ENCODE results near the gene DHODH.

Gene DHODH

DNA sequence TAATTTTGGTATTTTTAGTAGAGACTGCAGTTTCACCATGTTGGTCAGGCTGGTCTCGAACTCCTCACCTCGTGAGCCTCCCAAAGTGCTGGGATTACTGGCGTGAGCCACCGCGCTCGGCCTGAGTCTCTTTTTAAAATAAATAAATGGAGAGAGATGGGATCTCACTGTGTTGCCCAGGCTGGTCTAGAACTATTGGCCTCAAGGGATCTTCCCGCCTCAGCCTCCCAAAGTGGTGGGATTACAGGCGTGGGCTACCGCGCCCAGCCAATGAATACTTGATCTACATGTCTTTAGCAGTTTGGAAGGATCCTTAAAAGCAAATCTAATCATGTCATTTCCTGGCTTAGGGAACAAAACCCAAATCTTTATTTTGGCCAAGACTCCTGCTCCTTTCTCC lies 1.2 kb downstream of the DHODH start:
- DNase-seq (ENCODE audit: low read depth, low spot score): no peak
- no peak overlapping the region for H3K4me3 ChIP-seq (ENCODE audit: low read length)

DNA sequence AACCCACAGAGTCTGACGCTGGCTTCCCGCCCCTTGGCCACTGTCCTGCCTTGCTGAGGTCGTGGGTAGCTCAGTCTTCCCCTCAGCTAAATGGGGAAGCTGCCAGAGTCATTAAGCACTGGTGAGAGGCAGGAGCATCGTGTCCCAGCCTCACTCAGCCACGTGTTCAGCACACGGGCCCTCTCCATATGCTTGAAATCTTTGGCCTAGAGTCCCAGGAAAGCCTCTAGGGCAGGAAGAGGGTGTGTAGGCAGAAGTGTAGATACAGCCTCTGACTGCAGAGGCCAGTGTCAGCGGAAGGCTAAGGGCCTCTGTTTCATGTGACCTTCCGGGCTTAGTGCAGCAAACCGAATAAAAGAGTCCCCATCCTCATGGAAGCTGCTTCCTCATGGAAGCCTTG lies 4.1 kb downstream of the DHODH start:
- no peak overlapping the region for H3K4me3 ChIP-seq (ENCODE audit: low read length)
- DNase-seq (ENCODE audit: low read depth, low spot score): no peak

DNA sequence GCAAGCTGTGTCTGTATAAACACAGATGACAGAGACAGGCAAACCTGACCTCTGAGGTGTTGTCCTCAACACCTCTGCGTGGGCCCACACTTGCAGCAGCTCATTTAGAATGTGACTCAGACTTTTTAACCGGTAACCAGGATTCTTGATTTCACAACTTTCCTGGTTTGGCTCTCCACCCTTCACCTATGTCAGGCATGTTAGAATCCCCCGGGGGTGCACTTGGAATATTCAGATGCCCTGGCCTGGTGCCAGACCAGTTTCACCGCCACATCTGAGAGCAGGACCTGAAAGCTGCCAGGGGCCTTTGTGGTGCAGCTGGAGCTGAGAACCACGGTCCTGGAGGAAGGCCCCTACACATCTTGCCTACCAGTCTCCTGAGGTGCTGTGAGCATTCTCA lies 4.8 kb downstream of the DHODH start:
- no peak for DNase-seq (ENCODE audit: low read depth, low spot score)
- no peak overlapping the region for H3K4me3 ChIP-seq (ENCODE audit: low read length)

DNA sequence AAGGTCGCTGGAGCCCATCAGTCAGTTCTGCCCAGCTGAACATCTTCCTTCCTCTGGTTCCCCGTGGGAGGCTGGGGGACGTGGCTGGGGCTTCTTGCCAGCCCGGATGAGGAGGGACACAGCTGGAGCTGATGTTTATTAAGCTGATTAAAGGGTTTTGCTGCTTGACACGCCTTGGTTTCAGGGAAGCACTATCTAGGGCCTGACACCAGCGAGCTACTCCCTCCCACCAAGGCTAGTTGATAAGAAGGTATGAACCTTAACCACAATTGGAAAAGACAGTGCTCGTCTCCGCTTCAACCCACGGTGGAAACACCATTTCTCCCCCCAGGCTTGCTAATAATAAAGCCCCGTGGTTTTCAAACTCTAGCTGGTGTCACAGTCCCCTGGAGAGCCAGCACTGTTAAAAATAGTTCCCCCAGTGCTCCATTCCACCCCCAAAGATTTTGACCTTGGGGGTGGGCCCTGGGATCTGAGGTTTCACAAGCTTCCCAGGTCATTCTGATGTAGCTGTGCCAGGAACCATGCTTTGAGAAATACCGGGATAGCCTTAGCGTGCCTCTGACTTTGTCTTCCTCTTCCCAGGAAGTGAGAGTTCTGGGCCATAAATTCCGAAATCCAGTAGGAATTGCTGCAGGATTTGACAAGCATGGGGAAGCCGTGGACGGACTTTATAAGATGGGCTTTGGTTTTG lies 5.5 kb downstream of the DHODH start:
- H3K4me3 ChIP-seq (ENCODE audit: low read length): no peak overlapping the region
- DNase-seq (ENCODE audit: low read depth, low spot score): no peak

DNA sequence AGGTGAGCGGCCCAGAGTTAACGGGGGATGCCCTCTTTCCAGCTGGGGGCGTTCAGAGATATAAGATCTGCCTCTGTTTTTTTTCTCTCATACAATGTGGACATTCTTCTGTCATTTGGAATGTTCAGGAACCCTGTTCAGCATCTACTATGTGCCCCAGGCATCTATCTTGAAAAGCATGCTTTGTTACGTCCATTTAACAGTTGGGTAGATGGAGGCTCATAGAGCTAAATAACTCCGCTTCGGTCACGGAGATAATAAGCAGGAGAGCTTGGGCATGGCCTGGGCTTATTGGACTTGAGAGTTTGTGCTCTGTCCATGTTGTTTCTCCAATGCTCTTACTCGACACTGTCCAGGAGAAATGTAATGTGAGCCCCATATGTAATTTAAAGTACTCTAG lies 6.1 kb downstream of the DHODH start:
- H3K4me3 ChIP-seq (ENCODE audit: low read length): no peak overlapping the region
- no peak for DNase-seq (ENCODE audit: low read depth, low spot score)

DNA sequence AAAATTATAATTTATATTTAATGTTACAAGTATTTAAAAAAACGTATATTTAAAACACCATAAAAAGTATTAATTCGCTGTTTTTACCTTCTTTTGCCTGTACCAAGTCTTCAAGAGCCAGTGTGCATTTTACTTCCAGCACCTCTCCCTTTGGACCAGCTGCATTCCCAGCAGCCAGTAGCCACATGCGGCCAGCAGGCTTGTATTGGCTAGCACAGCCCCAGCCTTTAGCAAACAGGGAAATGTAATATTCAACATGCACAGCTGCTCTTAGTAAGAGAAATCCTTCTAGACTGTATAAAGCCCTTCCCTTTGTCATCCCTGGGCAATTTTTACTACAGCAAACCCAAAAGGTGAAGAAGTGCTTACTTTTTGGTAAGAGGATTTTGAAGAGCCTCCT lies 6.6 kb downstream of the DHODH start:
- H3K4me3 ChIP-seq (ENCODE audit: low read length): no peak overlapping the region
- DNase-seq (ENCODE audit: low read depth, low spot score): no peak

DNA sequence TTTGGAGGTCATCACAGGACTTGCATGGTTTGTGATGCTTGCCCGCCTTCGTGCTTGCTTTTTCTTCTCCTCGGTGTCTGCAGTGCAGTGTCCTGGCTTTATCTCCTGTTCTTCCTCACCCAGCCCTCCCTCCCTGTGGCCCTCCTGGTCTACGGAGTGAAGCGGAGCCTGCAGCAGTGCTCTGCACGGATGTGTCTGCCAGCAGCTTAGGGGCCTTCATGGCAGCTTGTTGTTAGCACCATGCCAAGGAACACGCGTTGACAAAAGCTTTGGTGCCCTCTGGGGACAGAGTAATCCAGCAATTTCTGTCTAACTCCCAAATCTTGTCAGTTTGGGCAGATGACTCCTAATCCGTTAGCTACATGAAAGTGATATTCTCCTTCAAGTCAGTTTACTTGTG lies 9.9 kb downstream of the DHODH start:
- H3K4me3 ChIP-seq (ENCODE audit: low read length): no peak overlapping the region
- no peak for DNase-seq (ENCODE audit: low read depth, low spot score)

DNA sequence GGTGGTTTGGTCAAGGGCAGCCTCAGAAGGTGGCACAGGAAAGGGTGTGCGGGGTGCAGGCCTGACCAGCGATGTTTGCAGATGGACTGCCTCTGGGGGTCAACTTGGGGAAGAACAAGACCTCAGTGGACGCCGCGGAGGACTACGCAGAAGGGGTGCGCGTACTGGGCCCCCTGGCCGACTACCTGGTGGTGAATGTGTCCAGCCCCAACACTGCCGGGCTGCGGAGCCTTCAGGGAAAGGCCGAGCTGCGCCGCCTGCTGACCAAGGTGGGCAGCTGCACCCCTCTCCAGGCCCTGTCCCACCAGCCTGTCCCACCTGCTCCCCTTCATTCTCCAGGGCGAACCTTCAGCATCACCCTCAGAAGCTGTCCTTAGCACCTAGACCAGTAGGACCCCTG lies 12.5 kb downstream of the DHODH start:
- no peak overlapping the region for H3K4me3 ChIP-seq (ENCODE audit: low read length)
- DNase-seq (ENCODE audit: low read depth, low spot score): no peak

DNA sequence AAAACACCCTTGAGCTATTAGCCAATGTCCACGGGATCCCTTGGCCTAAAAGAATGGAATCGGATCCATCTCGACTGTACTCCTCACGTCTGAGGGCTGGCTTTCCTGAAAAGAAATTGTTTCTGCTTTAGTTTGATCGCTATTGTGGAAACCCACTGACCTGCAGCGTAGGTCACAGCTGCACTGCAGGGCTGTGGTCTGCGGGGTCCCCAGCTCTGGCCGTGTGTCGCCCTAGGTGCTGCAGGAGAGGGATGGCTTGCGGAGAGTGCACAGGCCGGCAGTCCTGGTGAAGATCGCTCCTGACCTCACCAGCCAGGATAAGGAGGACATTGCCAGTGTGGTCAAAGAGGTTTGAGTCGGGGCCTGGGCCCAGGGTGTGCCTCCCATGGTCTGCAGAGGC lies 13.6 kb downstream of the DHODH start:
- DNase-seq (ENCODE audit: low read depth, low spot score): no peak
- H3K4me3 ChIP-seq (ENCODE audit: low read length): no peak overlapping the region

DNA sequence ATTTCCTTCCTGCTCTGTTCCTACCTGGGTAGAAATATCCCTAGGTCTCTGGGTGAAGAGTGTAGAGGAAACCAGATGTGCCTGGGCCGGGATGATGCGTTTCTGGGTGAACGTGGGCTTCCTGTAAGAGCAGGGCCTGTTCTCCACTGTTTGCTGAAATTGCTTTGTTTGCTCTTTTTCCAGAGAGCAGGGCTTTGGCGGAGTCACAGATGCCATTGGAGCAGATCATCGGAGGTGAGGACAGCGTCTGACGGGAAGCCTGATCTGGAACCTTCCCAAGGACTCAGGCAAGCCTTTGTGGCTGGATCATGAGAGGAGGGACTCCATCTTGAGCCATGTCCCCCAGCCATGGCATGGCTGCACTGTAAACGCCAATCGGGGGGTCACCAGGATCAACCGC lies 15.4 kb downstream of the DHODH start:
- no peak for DNase-seq (ENCODE audit: low read depth, low spot score)
- H3K4me3 ChIP-seq (ENCODE audit: low read length): no peak overlapping the region

DNA sequence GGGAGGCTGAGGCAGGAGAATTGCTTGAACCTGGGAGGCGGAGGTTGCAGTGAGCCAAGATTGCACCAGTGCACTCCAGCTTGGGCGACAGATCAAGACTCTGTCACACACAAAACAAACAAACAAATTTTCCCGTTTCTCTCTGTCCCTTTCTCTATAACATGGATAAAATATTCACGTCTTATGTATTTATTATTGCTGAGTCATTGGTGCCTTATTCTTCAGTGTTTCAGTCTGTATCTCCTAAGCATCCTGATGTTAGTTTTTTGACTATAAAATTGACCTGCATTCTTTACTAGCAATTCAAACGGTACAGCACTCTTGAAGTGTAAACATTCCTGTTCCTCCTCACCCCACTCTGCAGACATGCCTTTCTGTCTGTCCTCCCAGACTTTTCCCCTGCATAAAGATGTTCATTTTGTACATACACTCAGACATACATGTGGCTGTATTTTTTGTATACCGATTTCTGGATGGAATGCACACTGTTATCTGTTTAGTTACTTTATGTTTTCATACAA lies 16.4 kb downstream of the DHODH start:
- no peak overlapping the region for H3K4me3 ChIP-seq (ENCODE audit: low read length)
- DNase-seq (ENCODE audit: low read depth, low spot score): no peak

DNA sequence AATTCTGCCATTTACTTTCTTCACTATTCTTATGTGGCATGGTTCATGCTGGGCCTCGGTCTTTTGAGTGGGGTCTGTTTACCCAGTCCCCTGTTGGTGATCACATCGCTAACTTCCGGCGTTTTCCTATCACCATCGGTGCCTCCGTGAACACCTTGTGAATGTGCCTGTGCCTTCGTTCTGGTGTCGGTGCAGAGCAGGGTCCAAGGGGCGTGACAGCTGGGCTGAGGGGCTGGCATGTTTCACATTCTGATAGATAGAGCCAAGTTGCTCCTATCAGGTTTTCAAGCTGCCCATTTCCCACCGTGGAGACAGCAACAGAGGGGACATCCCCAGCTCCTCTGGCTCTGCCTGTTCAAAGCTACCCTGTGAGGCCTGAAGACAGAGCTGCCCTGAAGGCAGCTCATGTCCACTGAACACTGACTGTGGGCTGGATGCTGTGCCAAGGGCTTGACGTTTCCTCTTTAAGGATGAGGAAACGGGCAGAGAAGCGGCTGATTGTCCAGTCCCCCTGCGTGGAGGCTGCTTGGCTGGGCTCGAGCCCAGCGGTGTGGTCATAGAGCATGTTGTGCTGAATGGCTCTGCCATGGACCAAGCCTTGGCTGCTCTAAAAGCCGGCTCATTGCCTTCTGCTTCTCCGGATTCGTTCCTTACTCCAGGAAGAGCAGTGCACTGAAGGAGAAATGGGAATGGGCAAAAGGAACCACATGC lies 17.0 kb downstream of the DHODH start:
- H3K4me3 ChIP-seq (ENCODE audit: low read length): no peak overlapping the region
- DNase-seq (ENCODE audit: low read depth, low spot score): no peak

DNA sequence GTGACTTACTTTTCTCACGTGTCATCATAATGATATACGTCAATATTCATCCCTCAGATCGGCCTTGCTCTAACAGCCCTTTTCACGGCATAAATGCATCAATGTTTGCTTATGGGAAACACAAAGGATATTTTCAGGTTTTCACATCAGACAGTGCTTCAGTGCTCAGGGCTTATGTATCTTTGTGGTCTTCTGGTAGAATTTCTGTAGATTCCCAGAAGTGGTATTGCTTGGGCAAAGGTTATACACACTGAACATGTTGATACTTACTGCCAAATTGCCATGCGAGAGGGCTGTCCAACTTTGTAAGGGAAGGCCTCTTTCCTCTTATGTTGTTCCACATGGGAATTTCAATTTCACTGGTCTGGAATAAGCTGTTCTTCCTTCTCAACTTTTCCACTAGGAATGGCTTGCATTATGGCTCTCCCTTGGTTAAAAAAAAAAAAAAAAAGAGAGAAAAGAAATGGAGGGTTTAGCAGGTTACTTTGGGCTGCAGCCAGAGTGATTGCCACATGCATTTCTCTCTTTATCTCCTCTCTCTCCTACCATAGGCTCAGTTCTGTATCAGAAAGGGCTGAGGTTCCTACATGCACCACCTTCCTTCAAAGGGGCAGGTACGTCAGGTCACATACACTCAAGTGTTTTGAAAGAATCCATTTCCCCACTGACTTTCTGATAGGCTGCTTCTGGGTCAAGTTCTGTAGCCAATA lies 19.3 kb downstream of the DHODH start:
- no peak overlapping the region for H3K4me3 ChIP-seq (ENCODE audit: low read length)
- DNase-seq (ENCODE audit: low read depth, low spot score): no peak

DNA sequence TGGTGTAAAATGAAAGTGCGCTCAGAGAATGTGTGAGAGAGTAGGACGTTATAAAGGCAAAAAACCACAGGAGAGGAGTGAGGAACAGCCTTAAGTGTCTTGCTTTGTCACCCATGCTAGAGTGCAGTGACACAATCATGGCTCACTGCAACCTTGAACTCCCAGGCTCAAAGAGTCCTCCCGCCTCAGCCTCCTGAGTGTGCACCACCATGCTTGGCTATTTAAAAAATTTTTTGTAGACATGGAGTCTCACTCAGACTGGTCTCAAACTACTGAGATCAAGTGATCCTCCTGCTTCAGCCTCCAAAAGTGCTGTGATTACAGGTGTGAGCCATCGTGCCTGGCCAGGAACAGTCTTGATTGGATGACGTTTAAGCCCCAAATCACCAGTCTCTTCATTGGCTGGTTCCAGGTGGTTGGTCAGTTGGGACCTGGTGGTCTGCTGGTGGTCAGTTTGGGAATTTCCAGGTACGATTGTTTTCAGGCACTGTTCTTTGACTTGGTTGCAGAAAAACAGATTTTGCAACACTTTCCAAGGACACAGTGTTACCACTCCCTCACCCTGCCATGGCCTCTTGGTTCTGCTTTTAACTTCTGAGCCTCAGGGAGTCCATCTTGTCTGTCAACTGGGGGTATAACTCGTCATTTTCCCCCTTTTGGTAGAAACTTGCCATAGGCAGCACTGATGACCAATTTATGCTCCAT lies 21.2 kb downstream of the DHODH start:
- no peak overlapping the region for H3K4me3 ChIP-seq (ENCODE audit: low read length)
- DNase-seq (ENCODE audit: low read depth, low spot score): no peak

DNA sequence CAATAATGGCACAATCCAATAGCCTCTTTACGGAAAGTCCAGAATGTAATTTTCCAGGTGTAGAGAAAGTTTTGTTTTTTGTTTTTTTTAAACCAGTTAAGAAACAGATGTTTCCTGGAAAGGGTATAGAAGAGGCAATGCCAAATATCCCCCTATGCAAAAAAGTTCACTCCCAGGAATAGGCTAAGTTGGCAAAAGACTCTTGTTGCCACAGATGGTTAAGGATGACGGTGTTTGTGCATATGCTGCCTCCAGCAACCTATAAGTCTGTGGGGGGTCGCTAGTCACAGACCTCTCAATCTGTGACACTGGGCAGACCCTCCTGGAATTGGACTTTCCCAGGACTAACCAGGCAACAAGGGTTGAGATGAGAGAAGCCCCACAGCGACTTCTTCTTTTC lies 24.9 kb downstream of the DHODH start:
- DNase-seq (ENCODE audit: low read depth, low spot score): no peak
- H3K4me3 ChIP-seq (ENCODE audit: low read length): no peak overlapping the region

DNA sequence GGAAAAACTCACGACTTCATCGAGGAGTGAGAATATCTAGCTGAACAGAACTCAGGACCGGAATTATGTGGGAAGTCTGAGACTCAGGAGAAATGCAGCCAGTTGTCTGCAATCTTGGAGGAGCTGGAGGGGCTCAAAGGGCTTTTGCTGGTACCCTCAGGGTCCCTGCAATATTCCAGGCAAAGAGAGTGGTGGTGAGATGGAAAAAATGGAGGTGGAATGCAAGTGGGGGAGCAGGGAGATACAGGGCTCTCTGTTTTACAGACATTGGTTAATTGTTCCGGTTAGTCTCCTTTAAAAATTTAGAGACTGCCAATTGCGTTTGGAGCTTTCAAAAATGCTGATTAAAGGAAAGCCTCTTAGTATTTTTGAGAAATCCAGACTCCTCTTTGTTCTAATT lies 27.6 kb downstream of the DHODH start:
- H3K4me3 ChIP-seq (ENCODE audit: low read length): no peak overlapping the region
- no peak for DNase-seq (ENCODE audit: low read depth, low spot score)

DNA sequence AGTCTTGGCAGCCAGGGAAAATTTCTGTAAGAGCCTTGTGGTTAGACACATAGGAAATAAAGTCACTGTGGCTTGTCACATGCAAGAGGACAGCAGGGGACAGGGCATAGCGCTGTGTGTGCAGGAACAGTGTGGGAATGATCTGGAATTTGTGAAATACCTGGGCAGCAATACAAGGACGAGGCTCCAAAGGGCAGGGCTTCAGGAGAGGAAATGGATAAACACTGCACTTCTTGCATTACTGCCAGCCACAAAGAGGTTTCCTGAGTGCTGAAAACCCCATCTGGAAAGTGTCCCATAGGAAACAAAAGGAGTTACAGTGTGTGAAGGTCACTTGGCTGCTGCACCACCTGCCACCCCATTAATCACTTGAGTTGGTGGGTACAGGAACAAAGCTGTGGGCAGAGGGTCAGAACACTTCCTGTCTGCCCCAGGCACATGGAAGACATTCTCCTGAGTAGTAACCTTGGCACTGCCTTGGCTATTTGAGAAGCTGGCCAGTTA lies 33.7 kb downstream of the DHODH start:
- H3K4me3 ChIP-seq (ENCODE audit: low read length): no peak overlapping the region
- no peak for DNase-seq (ENCODE audit: low read depth, low spot score)

DNA sequence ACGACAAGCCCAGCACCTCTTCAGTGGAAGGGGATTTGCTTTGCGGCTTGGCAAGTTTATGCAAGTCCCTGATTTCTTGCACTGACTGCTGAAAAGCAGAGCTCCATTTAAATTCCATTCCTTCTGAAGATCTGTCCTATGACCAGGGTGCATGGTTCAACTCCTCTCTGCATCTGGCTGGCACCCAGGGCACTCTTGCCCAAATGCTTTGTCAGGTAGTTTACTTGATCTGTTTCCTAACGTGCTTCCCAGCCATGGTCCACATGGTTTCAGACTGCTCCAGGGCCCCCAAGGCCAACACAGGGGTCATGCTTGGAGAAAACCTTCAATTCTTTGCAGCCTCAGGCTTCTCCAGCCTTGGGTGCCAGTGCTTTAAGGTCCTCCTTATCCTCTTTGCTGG lies 34.5 kb downstream of the DHODH start:
- no peak for DNase-seq (ENCODE audit: low read depth, low spot score)
- no peak overlapping the region for H3K4me3 ChIP-seq (ENCODE audit: low read length)

DNA sequence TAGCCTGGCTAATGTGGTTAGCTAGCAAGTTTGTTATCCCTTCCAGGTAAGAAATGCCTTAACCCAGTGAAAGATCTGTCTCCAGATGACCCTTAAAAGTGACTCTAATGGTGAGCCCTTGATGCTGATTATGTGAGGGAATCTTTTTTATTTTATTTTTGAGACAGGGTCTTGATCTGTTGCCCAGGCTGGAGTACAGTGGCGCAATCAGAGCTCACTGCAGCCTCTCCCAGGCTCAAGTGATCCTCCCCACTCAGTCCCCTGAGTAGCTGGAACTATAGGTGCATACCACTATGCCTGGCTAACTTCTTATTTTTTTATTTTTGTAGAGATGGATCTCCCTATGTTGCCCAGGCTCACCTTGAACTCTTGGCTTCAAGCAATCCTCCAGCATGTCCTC lies 35.0 kb downstream of the DHODH start:
- no peak for DNase-seq (ENCODE audit: low read depth, low spot score)
- no peak overlapping the region for H3K4me3 ChIP-seq (ENCODE audit: low read length)

DNA sequence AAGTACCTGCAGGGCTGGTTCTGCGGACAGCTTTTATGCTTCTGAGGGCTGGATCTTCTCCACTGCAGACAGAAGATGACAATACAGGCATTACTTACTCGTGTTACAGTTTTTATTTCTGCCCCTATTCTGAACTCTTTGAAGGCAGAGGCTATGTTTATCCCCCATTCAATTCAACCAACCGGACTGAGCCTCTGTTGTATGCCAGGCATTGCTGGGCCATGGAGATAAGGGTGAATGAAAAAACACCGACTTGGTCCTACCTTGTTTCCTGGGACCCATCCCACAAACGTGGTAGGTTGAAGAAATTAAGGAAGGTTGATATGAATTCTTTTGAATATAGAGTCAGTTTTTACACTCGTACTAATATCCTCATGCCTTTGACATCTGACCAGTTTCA lies 35.8 kb downstream of the DHODH start:
- no peak for DNase-seq (ENCODE audit: low read depth, low spot score)
- no peak overlapping the region for H3K4me3 ChIP-seq (ENCODE audit: low read length)

All from Jurkat, Clone E6-1 (cell line).